HepG2 (cell line): Measurements from ENCODE around the gene TMEM9.

Source experiments
- ESRRA ChIP-seq: sonication (generic); formaldehyde crosslinking; IDR thresholded peaks from 2 replicates; pipeline ENCODE4 v1.5.1; 2020; ENCODE audit warnings: mild to moderate bottlenecking, low read depth, missing genetic modification reagents
- FOSL1 ChIP-seq: sonication (generic); formaldehyde crosslinking; IDR thresholded peaks from 2 replicates; pipeline ENCODE4 v1.9.0; 2021; ENCODE audit warnings: missing genetic modification reagents, borderline replicate concordance
- MEIS2 ChIP-seq: sonication (generic); formaldehyde crosslinking; IDR thresholded peaks from 2 replicates; pipeline ENCODE4 v1.9.0; 2021; ENCODE audit warnings: mild to moderate bottlenecking, missing genetic modification reagents
- MLLT10 ChIP-seq: sonication (generic); formaldehyde crosslinking; IDR thresholded peaks from 2 replicates; pipeline ENCODE4 v1.4.0; 2020; ENCODE audit warnings: missing genetic modification reagents
- ONECUT2 ChIP-seq: sonication (generic); formaldehyde crosslinking; IDR thresholded peaks from 2 replicates; pipeline ENCODE4 v1.4.0; 2020; ENCODE audit warnings: missing genetic modification reagents
- PAX8 ChIP-seq: sonication (generic); formaldehyde crosslinking; IDR thresholded peaks from 2 replicates; pipeline ENCODE4 v1.8.0; 2022; ENCODE audit warnings: mild to moderate bottlenecking, missing genetic modification reagents, borderline replicate concordance
- RBAK ChIP-seq: sonication (generic); formaldehyde crosslinking; IDR thresholded peaks from 2 replicates; pipeline ENCODE4 v1.5.1; 2020; ENCODE audit warnings: mild to moderate bottlenecking, missing genetic modification reagents
- RFX5 ChIP-seq: IDR thresholded peaks from 2 replicates; pipeline ENCODE4 v1.6.1; 2011; ENCODE audit warnings: low read depth, low read length, improper control_type of control experiment
- ZBTB1 ChIP-seq: sonication (generic); formaldehyde crosslinking; IDR thresholded peaks from 2 replicates; pipeline ENCODE4 v1.4.0; 2020; ENCODE audit warnings: missing genetic modification reagents, borderline replicate concordance
- ZNF235 ChIP-seq: sonication (generic); formaldehyde crosslinking; IDR thresholded peaks from 2 replicates; pipeline ENCODE4 v1.8.1; 2023; ENCODE audit warnings: mild to moderate bottlenecking, missing genetic modification reagents, borderline replicate concordance
- ZNF547 ChIP-seq: sonication (generic); formaldehyde crosslinking; IDR thresholded peaks from 2 replicates; pipeline ENCODE4 v1.5.1; 2020; ENCODE audit warnings: mild to moderate bottlenecking, missing genetic modification reagents
- ZSCAN30 ChIP-seq: sonication (generic); formaldehyde crosslinking; IDR thresholded peaks from 2 replicates; pipeline ENCODE4 v1.5.0; 2020; ENCODE audit warnings: mild to moderate bottlenecking, missing genetic modification reagents
- TF ChIP-seq, protein P1 (sequence below): sonication (generic); formaldehyde crosslinking; IDR thresholded peaks from 2 replicates; pipeline ENCODE4 v1.5.0; 2020; ENCODE audit warnings: mild to moderate bottlenecking, missing genetic modification reagents, moderate library complexity

DNA sequence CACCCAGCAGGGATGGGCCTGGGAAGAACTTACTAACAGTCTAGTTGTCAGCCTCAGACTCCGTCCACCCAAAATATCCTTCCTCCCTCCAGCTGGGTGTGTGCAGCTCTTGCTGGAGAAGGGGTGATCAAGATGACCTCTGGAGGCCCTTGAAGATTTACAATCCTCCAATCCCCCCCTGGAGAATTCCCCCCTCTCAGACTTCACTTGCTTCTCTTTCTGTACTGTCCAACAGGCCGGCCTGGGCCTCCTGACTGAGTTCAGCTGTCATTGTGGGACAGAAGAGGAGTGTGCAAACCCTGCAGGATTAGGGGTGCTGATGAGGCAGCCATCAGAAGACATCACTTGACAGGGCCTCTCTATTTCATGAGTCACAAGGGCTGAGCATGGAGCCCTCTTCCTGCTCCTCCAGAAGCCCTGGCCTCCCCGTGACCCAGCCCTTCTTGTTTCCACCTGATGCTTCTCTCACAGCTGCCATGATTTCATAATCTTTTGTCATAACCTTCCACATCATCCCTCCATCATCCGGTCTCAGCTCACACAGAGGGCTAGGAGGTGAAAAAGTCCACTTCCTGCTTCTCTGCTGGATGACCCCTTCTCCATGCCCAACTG, 18.8 kb upstream of the TMEM9 start:
- TF ChIP-seq ZNF235 (CRISPR knock-in tag) (no peak), ESRRA (CRISPR knock-in tag) (no peak), ZBTB1 (no peak), RBAK (no peak), ZNF547 (CRISPR knock-in tag) (no peak), MLLT10 (CRISPR knock-in tag) (no peak), MEIS2 (CRISPR knock-in tag) (no peak), RFX5 (no peak), PAX8 (CRISPR knock-in tag) (no peak), ZSCAN30 (CRISPR knock-in tag) (no peak), ONECUT2 (CRISPR knock-in tag) (no peak), FOSL1 (CRISPR knock-in tag) (no peak)
- TF ChIP-seq, protein P1, sequence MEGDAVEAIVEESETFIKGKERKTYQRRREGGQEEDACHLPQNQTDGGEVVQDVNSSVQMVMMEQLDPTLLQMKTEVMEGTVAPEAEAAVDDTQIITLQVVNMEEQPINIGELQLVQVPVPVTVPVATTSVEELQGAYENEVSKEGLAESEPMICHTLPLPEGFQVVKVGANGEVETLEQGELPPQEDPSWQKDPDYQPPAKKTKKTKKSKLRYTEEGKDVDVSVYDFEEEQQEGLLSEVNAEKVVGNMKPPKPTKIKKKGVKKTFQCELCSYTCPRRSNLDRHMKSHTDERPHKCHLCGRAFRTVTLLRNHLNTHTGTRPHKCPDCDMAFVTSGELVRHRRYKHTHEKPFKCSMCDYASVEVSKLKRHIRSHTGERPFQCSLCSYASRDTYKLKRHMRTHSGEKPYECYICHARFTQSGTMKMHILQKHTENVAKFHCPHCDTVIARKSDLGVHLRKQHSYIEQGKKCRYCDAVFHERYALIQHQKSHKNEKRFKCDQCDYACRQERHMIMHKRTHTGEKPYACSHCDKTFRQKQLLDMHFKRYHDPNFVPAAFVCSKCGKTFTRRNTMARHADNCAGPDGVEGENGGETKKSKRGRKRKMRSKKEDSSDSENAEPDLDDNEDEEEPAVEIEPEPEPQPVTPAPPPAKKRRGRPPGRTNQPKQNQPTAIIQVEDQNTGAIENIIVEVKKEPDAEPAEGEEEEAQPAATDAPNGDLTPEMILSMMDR (CRISPR knock-in tag): no peak
